Astrocyte of the spinal cord (primary cell): ENCODE measurements around the gene RABGAP1L.
A peak's percentile ranks its signal among the peaks of the same experiment; 100 is the strongest.

Experiments used
- DNase-seq: peaks from one replicate; pipeline ENCODE4 v3.0.0; 2011; ENCODE audit warnings: low read depth, low spot score
- H3K4me3 ChIP-seq: 2 replicates; pipeline ENCODE4 v1.5.1; 2011; ENCODE audit warnings: low read depth, mild to moderate bottlenecking, low read length, moderate library complexity
- in situ Hi-C: cut with HindIII; loops from 2 replicates; pipeline ENCODE4 v1.10.0; 2017; ENCODE audit warnings: low sequenced_read_pairs
- TF ChIP-seq, protein P1 (sequence below): IDR thresholded peaks from 2 replicates; pipeline ENCODE4 v1.5.1; 2012; ENCODE audit warnings: low read depth, mild to moderate bottlenecking, low read length, inconsistent platforms

Gene RABGAP1L

DNA sequence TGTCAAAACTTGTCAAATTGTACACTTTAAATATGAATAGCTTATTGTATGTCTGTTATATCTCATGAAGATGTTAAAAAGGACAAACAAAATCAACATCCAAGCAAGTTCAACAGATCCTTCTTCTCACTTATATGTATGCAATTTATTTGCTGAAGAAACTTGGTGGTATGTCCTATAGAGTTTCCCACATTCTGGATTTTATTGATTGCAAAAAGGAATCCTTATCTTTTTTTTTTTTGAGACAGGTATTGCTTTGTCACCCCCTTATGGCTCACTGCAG is 5.6 kb upstream of the RABGAP1L start:
- no peak for DNase-seq
- in situ Hi-C loops: no loop called here
- no peak overlapping the region for H3K4me3 ChIP-seq
- TF ChIP-seq, protein P1, sequence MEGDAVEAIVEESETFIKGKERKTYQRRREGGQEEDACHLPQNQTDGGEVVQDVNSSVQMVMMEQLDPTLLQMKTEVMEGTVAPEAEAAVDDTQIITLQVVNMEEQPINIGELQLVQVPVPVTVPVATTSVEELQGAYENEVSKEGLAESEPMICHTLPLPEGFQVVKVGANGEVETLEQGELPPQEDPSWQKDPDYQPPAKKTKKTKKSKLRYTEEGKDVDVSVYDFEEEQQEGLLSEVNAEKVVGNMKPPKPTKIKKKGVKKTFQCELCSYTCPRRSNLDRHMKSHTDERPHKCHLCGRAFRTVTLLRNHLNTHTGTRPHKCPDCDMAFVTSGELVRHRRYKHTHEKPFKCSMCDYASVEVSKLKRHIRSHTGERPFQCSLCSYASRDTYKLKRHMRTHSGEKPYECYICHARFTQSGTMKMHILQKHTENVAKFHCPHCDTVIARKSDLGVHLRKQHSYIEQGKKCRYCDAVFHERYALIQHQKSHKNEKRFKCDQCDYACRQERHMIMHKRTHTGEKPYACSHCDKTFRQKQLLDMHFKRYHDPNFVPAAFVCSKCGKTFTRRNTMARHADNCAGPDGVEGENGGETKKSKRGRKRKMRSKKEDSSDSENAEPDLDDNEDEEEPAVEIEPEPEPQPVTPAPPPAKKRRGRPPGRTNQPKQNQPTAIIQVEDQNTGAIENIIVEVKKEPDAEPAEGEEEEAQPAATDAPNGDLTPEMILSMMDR: no peak

GRCh38 chr1:174156437-174156836 is 2.9 kb upstream of the RABGAP1L start:
- in situ Hi-C loops: no loop called here
- DNase-seq: no peak
- H3K4me3 ChIP-seq: no peak overlapping the region
- TF ChIP-seq, protein P1: no peak

- in situ Hi-C loops: no loop called here
Observed at GRCh38 chr1:174157157-174157806, 2.0 kb upstream of the RABGAP1L start.

DNA sequence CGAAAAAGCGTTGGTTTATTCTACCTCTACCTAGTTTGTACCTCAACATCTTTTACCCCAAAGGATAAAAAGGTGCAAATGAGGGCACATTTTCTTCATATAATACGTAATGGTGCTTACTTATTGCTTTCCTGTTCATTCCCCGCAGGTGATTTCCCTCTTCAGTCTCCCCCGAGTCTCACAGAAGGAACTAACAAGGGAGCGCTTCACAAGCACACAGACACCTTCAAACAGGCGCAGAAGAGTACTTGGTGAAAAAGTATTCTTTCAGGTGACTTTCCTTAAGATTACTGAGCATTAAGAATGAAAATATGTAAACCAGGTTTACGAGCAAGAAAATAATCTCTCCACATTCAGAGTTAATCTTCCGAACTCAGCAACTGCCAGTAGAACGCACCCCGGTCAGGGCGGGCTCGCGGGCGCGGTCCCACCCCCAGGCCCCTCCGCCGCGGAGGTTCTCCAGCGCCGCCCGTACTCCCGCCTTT is 511 bp upstream of the RABGAP1L start:
- in situ Hi-C loops: no loop called here
- peak overlapping the region; percentile 59 for H3K4me3 ChIP-seq
- TF ChIP-seq, protein P1: no peak
- no peak for DNase-seq

More at GRCh38 chr1:174157157-174157806, 2.0 kb upstream of the RABGAP1L start:
- TF ChIP-seq, protein P1: no peak
- H3K4me3 ChIP-seq: no peak overlapping the region
- no peak for DNase-seq

DNA sequence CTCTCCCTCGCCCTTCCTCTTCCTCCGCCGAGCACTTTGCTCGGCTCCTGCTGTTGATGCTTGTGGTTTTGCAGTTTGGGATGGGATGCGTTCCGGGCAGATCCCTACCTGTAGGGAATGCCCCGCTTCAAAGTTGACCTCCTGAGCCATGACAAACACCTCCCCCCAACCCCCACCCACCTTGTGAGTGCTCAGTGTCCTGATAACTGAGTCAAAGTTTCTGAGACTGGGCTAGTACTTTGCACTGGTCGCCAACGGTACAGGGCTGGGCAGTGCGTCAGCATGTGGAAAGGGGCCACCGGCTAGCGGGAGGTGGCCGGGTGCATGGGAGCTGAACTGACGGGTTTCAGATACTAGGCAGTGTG is 771 bp downstream of the RABGAP1L start:
- TF ChIP-seq, protein P1: no peak
- in situ Hi-C loops: no loop called here
- peak overlapping the region; percentile 80 for H3K4me3 ChIP-seq
- DNase-seq: peak; percentile 37

- TF ChIP-seq, protein P1: no peak
- H3K4me3 ChIP-seq: peak overlapping the region; percentile 80
- in situ Hi-C loops: no loop called here
- DNase-seq: no peak
Observed at GRCh38 chr1:174160603-174161002, 1.3 kb downstream of the RABGAP1L start.
